Ovary (tissue), 3 donors: Measurements from ENCODE around the gene PKN2.

Experiments used
- CTCF ChIP-seq, 3 donors: fragments of 450-650 bp in 2 of 3; fragments of 200-600 bp in 1 of 3; IDR thresholded peaks; one replicate each; pipeline versions ENCODE4 v1.5.1 to v1.8.0; 2016 to 2022; ENCODE audit warnings: antibody characterized with exemption in 3 of 3, mild to moderate bottlenecking in 1 of 3
- POLR2A ChIP-seq: fragments of 450-650 bp; IDR thresholded peaks from one replicate; pipeline ENCODE4 v1.6.1; 2017; ENCODE audit warnings: antibody characterized with exemption, mild to moderate bottlenecking, moderate library complexity
- donor health status: DM: no; HTN: no; CAD: no.

- TF ChIP-seq CTCF (IDR thresholded peaks at IDR 0.05) = no peak
- no peak for TF ChIP-seq POLR2A
Observed at GRCh38 chr1:88647249-88647645, 36.8 kb upstream of the PKN2 start.
